ENCODE data around the gene TTLL11.
"Not testable (repeated sequence)": the region's sequence is repeated elsewhere in the genome, so short reads cannot be mapped to it uniquely, and the experiment has no call there.

The TTLL11 gene

DNA sequence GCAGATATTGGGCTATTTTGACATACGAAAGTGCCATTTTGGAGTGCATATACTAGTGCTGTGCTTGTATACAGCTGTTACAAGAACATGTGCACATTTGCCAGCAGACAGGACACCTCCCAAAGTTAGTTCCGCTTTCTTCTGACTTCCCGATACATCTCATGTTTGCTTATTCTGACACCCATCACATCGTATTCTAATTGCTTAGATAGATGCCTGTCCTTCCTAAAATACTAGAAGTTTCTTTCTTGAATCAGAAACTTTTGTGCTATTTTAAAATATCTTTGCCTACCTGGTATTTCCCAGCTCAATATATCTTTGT, 177.8 kb downstream of the TTLL11 start:
- FAIRE-seq (no peak), DNase-seq (ENCODE audit: insufficient read length, low spot score) (no peak)

DNA sequence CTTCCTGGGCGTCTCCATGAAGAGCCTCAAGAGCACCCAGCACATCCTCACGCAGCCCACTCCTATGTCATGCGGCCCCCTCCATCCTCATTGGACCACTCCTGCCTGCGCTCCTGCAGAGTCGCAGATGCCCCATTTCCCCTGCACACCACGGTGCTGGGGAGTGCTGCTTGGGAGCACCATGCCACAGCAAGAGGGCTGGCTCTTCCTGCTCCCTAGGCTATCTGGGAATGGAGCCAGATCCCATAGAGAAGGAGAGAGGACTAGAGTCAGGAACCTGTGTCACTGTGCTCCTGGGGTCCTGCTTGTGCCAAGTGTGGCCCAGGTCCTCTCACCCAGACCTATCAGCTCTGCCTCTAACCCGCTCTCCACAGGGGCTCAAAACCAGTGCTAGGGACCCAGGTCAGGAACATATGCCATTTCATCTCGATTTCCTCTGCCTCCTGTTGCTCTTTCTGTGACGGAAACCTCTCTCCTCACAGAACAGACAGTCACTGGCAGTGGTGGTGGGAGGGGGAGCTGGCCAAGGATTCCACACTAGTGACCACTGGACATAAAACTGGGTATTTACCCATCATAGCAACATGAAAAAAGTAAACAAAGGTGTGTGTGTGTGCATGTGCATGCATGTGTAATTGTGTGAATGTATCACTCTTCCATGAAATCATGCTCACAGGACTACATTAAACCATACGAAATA, 178.4 kb downstream of the TTLL11 start:
- FAIRE-seq (no peak), DNase-seq (ENCODE audit: insufficient read length, low spot score) (no peak)

DNA sequence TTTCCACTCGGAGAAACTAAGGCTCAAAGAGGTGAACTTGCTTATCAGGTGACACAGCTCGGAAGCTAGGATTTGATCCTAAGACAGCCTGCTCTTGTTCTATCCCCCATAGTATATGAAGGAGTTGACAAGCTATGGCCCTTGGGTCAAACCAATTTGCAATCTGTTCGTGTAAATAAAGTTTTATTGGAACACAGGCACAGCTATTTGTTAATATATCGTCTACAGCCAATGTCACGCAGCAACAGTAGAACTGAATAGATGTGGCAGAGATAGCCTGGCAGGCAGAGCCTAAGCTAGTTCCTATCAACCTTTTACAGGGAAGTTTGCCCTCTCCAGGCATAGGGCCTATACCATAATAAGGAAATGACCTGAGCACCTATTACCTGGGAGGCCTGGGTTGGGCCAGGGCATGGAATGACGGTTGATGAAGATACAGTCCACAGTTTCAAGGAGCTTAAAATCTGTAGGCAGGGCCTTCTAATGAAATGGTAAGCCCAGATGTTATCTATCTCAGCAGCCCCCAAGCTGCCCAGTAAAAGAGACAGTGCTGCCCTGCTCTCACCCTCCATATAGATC, 179.0 kb downstream of the TTLL11 start:
- FAIRE-seq (no peak), DNase-seq (ENCODE audit: insufficient read length, low spot score) (no peak)

GRCh38 chr9:121912812-121913627, 180.1 kb downstream of the TTLL11 start:
- FAIRE-seq: no peak
- DNase-seq (ENCODE audit: insufficient read length, low spot score): no peak

- FAIRE-seq: no peak
- no peak for DNase-seq (ENCODE audit: insufficient read length, low spot score)
Observed at GRCh38 chr9:121910491-121911040, 182.5 kb downstream of the TTLL11 start.

- no peak for FAIRE-seq
- no peak for DNase-seq (ENCODE audit: insufficient read length, low spot score)
Observed at GRCh38 chr9:121909111-121909510, 184.0 kb downstream of the TTLL11 start.

DNA sequence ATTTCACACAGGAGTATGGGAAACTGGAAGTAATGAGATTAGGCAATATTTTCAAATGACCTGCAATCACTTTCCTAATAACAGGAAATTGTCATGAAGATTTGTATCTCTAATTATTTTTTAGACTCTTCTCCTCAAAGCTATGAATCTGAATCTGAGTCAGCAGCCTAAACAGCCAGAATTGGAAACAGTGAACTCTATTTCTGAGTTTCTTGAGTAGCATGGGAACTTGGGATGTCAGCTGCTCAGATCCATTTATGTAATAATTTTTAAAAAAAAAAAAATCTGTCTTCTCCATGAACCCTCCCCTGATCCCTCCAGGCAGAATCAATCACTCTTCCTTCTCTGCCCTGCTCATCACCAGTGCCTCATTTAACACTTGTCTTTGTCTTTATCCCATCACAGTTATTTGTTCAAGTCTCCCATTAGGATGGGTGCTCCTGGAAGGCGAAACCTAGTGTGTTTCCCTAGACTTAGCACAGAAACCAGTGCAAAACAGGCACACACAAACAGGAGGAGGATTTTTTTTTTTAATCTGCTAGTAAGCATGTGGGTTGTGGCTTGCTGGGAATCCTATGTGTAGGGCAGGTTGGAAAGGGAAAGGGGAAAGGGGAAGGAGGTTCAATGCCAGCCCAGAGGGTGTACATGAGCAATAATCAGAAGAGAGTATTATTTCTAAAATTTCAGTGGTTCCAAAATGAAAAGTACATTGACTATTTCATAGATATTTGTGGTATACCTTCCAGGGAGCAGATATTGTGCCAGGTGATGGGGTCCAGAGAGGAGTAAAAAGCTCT, 186.8 kb downstream of the TTLL11 start:
- DNase-seq (ENCODE audit: insufficient read length, low spot score): no peak
- no peak for FAIRE-seq

- DNase-seq (ENCODE audit: insufficient read length, low spot score) (no peak), FAIRE-seq (no peak)
Observed at GRCh38 chr9:121902461-121903135, 190.5 kb downstream of the TTLL11 start.

GRCh38 chr9:121901616-121902015, 191.5 kb downstream of the TTLL11 start:
- FAIRE-seq (no peak), DNase-seq (ENCODE audit: insufficient read length, low spot score) (no peak)

DNA sequence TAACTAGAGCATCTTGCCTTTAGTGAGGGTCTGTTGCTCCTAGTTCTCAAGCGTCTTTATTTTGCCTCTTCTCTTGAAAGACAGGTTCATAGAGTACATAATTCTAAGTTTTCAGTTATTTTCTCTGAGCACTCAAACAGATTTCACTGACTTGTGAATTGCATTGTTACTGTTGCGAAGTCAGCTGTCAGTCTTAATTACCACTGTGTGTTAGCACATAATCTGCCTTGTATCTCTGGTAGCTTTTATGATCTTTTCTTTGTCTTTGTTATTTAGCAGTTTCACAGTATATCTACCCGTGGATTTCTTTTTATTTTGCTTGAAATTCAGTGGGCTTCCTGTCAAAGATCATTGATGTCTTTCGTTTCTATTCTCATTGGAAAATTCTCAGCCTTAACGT, 192.9 kb downstream of the TTLL11 start:
- DNase-seq (ENCODE audit: insufficient read length, low spot score) (no peak), FAIRE-seq (no peak)

DNA sequence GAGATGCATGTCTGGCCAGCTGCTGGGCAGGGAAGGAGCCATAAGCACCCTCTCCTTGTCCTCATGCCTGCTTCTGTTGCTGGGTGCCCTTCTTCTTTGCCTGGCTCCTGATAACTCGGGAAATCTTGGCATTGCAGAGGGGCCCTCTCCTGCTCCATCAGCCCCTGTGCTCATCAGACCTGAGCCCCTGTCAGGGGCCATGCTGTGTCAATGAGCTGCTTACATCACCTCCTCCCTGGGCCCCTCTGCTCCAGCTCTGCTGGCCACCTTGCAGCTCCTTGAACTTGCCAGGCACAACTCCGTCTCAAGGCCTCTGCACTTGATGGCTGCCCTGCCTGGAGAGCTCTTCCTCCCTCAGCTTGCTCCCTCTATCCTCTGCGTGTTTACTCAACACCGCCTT, 194.3 kb downstream of the TTLL11 start:
- DNase-seq (ENCODE audit: insufficient read length, low spot score) (no peak), FAIRE-seq (no peak)

- FAIRE-seq: no peak
- DNase-seq (ENCODE audit: insufficient read length, low spot score): no peak
Observed at GRCh38 chr9:121897140-121897539, 196.0 kb downstream of the TTLL11 start.

DNA sequence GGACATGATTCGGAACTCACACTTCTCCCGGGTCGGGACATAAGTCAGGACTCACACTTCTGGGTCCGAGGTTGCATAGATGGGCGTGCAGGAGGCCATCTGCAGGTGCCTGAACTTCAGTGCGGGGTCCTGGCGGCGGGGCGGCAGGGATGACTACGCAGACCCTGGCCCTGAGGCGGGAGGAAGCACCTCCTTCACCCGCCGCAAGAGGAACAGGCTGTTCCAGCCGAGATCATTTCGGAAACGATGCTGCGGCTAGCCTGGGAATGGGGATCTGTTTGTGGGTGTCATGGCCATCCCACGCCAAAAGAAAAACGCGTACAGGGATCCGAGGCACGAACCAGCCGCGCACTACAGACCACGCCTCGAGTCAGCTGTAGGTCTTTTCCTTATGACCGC, 196.6 kb downstream of the TTLL11 start:
- DNase-seq (ENCODE audit: insufficient read length, low spot score) (no peak), FAIRE-seq (no peak)

DNA sequence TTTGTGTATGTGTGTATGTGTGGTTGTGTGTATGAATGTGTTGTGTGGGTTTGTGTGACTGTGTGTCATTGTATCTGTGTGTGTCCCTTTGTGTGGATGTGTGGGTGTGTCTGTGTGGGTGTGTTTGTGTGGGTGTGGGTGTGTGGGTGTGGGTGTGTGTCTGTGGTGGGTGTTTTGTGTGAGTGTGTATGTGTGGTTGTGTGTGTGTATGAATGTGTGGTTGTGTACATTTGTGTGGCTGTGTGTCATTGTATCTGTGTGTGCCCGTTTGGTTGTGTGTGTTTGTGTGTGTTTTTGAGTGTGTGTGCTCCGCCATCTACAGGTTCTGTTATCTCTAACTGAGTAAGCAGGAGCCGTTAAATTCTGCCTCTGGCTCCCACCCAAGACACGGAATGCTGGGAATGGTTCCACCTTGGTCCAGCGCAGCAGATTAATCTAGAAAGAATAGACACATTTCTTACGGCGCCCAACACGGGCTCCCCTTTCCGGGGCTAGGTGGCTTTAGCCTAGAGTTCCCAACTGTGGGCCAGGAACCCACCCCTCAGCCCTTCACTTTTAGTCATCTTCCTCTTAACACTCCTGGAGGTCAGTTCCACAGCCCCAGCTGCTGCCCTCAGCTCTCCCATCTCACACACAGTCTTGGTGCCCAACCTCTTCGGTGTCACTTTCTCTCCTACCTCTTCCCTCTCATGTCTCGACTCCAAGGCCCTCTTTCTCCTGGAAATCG, 197.1 kb downstream of the TTLL11 start:
- no peak for DNase-seq (ENCODE audit: insufficient read length, low spot score)

GRCh38 chr9:121895358-121895757, 197.8 kb downstream of the TTLL11 start:
- DNase-seq (ENCODE audit: insufficient read length, low spot score): no peak
- FAIRE-seq: no peak

More for the DNA sequence above, 197.1 kb downstream of the TTLL11 start:
- no peak for FAIRE-seq

DNA sequence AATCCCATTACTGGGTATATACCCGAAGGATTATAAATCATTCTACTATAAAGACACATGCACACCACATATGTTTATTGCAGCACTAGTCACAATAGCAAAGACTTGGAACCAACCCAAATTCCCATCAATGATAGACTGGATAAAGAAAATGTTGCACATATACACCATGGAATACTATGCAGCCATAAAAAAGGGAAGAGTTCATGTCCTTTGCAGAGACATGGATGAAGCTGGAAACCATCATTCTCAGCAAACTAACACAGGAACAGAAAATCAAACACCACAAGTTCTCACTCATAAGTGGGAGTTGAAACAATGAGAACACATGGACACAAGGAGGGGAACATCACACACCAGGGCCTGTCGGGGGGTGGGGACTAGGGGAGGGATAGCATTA, 198.7 kb downstream of the TTLL11 start:
- not testable (repeated sequence) for FAIRE-seq; DNase-seq (ENCODE audit: insufficient read length, low spot score)

DNA sequence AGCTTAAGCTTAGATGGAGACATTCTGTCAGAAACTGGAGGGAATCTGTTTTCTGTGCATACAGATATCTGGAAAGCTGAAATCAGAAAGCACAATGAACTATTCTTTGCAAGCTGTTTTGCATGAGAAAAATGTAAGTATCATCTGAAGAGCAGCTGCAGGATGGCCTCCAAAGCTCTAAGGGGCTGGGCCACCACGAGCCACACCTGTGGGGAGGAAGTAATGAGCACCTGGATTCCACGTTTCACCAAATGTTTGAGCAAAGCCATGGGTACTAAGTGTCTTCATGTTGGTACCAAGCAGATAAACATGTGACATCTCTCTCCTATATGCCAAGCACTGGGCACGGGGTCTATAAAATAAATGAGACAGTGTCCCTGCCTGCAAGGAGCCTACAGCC, 199.3 kb downstream of the TTLL11 start:
- FAIRE-seq: no peak

DNA sequence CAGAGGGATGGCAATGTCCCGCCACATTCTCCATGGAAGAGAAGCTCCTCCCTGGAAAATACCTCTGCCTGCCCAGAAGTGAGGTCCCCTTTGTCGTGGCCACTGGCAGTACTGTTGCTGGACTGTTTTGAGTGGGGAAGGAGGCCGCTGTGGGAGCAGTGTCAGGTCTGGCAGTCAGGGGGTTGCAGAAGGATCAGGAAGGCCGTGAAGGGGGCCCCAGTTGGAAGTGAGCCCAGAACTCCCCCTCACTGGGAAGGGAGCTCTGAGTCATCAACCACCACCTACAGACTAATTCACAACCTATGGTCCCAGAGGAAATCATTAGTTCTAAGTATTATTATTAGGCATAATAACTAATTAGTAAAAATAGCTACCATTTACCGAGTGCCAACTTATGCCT, 200.4 kb downstream of the TTLL11 start:
- no peak for FAIRE-seq
- no peak for DNase-seq (ENCODE audit: insufficient read length, low spot score)

More for the DNA sequence above, 199.3 kb downstream of the TTLL11 start:
- DNase-seq (ENCODE audit: insufficient read length, low spot score): no peak

GRCh38 chr9:121890746-121891145, 202.4 kb downstream of the TTLL11 start:
- DNase-seq (ENCODE audit: insufficient read length, low spot score): no peak
- no peak for FAIRE-seq

Measured in GM19239 (cell line).